Middle frontal gyrus (tissue), 1 donor: ENCODE results near the gene XXYLT1.
"Not testable (repeated sequence)": the region's sequence is repeated elsewhere in the genome, so short reads cannot be mapped to it uniquely, and the experiment has no call there.

Experiments
- DNase-seq: peaks from one replicate; pipeline ENCODE4 v3.0.0-alpha.2; 2015; ENCODE audit warnings: low spot score; ENCODE audit errors: extremely low spot score

The XXYLT1 gene

GRCh38 chr3:195115600-195116406 lies 155.2 kb downstream of the XXYLT1 start:
- DNase-seq = no peak

GRCh38 chr3:195114786-195115599 lies 156.0 kb downstream of the XXYLT1 start:
- no peak for DNase-seq

GRCh38 chr3:195113536-195114425 lies 157.2 kb downstream of the XXYLT1 start:
- DNase-seq = no peak

- DNase-seq = no peak
Observed at GRCh38 chr3:195113048-195113447, 157.9 kb downstream of the XXYLT1 start.

- DNase-seq = no peak
Observed at GRCh38 chr3:195112361-195112791, 158.6 kb downstream of the XXYLT1 start.

GRCh38 chr3:195111766-195112165 lies 159.2 kb downstream of the XXYLT1 start:
- DNase-seq = no peak

GRCh38 chr3:195111319-195111705 lies 159.6 kb downstream of the XXYLT1 start:
- no peak for DNase-seq

- DNase-seq = no peak
Observed at GRCh38 chr3:195110647-195111318, 160.2 kb downstream of the XXYLT1 start.

GRCh38 chr3:195109098-195109657 lies 161.8 kb downstream of the XXYLT1 start:
- no peak for DNase-seq

GRCh38 chr3:195107593-195107992 lies 163.4 kb downstream of the XXYLT1 start:
- DNase-seq = no peak

- DNase-seq = not testable (repeated sequence)
Observed at GRCh38 chr3:195107031-195107430, 163.9 kb downstream of the XXYLT1 start.

- DNase-seq = no peak
Observed at GRCh38 chr3:195106418-195106906, 164.5 kb downstream of the XXYLT1 start.

GRCh38 chr3:195105841-195106417 lies 165.0 kb downstream of the XXYLT1 start:
- no peak for DNase-seq

- no peak for DNase-seq
Observed at GRCh38 chr3:195105389-195105788, 165.6 kb downstream of the XXYLT1 start.

- no peak for DNase-seq
Observed at GRCh38 chr3:195104340-195104739, 166.6 kb downstream of the XXYLT1 start.

GRCh38 chr3:195103623-195104022 lies 167.3 kb downstream of the XXYLT1 start:
- no peak for DNase-seq

GRCh38 chr3:195102609-195103467 lies 168.1 kb downstream of the XXYLT1 start:
- DNase-seq = no peak

- DNase-seq = no peak
Observed at GRCh38 chr3:195101927-195102608, 168.9 kb downstream of the XXYLT1 start.
